Sigmoid colon (tissue), 4 donors: ENCODE measurements around the gene POLR3E.

Experiments used
- EP300 ChIP-seq, 4 donors: sonication (generic); formaldehyde crosslinking; IDR thresholded peaks; one replicate each; pipeline ENCODE4 v1.6.1; 2017; ENCODE audit warnings: antibody characterized with exemption in 4 of 4
- POLR2A ChIP-seq, 2 donors: fragments of 450-650 bp; IDR thresholded peaks; one replicate each; pipeline ENCODE4 v1.6.1; 2016; ENCODE audit warnings: antibody characterized with exemption in 2 of 2, mild to moderate bottlenecking in 2 of 2, moderate library complexity in 2 of 2

DNA sequence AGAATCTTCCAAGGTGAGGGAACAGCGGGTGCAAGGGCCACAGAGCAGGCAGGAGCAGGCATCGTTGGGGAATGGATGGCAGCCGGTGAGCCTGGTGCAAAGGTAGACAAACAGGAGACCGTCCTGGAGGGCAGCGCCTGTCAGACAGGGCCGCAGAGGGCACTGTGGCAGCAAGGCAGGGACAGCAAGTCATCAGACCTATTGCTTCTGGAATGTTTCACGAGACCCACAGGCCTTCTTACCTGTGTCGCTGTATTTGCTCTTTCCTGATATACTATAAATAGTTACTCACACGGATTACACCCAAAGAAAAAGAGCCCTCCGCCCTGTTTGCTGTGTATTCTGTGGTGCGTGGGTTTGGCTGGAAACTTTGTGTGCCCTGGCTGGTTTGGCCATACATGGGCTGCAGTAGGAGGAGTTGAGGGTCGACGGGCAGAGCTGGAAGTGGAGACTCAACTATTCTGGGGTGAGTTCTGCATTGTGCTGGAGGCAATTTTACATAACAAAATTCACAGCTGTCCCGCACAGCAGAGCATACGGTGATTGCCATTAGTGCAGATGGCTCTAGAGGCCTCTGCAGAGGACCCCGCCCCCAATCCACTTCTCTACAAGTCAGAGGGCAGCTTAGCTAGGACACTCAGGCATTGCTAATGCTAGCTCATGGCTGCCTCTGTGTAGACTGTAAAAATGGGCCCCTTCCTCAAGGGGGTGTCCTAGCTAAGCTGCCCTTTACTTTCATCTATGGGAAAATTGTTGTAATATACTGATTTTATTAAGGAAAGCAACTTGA, 18.6 kb upstream of the POLR3E start:
- TF ChIP-seq EP300 (IDR thresholded peaks at IDR 0.05): no peak
- TF ChIP-seq POLR2A (IDR thresholded peaks at IDR 0.05): no peak
